Measurements from ENCODE around the gene KLC1.

The KLC1 gene

DNA sequence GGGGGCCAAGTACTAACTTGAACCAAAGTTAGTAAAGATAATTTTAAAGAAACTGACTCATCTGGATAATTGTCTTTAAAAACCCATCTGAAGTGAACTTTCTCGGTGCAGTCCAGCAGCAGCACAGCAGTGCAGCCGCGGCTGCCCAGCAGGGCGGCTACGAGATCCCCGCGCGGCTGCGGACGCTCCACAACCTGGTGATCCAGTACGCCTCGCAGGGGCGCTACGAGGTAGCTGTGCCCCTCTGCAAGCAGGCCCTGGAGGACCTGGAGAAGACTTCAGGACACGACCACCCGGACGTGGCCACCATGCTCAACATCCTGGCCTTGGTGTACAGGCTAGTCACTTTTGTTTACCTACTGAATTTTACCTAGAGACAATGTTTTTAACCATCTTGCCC is 33.6 kb downstream of the KLC1 start:
- H3K36me3 Mint-ChIP-seq = peaks cover 2% of the 10 kb centered on the region
- peaks cover 2% of the 10 kb centered on the region for H3K4me1 Mint-ChIP-seq (ENCODE audit: low read depth)
- no peaks in the 10 kb centered on the region for H3K27me3 Mint-ChIP-seq
- H3K27ac Mint-ChIP-seq = no peak overlapping the region
- H3K9me3 Mint-ChIP-seq (ENCODE audit: low read depth) = no peaks in the 10 kb centered on the region
- H3K4me3 Mint-ChIP-seq = no peak overlapping the region

DNA sequence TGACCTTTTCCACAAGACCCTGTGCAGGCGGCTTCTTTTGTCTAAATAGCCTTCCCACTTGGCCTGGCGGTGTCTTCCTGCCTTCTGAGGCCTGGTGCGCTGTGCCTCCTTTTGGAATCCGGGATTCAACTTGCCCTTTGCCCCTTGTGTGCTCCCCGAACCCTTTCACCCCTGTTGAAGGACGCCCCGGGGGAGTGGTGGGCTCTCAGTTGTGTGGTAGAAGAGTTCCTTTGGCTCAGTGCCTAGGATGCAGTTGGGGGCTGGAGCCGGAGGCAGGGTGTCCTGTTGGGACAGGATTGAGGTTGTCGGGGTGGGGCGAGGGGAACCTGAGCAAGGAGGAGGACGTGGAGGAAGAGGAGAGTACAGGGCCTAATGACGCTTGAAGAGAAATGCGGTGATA is 34.5 kb downstream of the KLC1 start:
- H3K27me3 Mint-ChIP-seq = no peaks in the 10 kb centered on the region
- H3K9me3 Mint-ChIP-seq (ENCODE audit: low read depth) = no peaks in the 10 kb centered on the region
- H3K4me1 Mint-ChIP-seq (ENCODE audit: low read depth) = peaks cover 2% of the 10 kb centered on the region
- peaks cover 2% of the 10 kb centered on the region for H3K36me3 Mint-ChIP-seq
- no peak overlapping the region for H3K4me3 Mint-ChIP-seq
- no peak overlapping the region for H3K27ac Mint-ChIP-seq

DNA sequence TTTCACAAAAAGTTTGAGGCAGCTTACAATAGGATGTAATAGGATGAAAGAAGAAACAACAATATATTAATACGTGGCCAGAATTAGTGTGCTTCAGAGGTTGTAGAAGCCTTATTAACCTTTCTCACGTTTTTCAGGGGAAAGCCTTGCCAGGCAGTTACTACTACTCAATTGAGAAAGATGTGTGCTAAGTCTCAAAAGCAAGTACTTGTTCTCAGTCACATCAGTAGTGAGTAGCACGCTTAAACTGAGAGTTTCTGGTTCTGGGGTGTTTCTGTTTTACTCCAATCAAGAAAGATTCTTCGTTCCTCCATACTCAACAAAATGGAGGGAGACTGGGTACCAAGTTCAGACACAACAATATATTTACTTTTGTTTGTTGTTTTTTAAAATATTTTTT is 38.7 kb downstream of the KLC1 start:
- peaks cover 5% of the 10 kb centered on the region for H3K36me3 Mint-ChIP-seq
- H3K4me3 Mint-ChIP-seq = no peak overlapping the region
- no peak overlapping the region for H3K27ac Mint-ChIP-seq

DNA sequence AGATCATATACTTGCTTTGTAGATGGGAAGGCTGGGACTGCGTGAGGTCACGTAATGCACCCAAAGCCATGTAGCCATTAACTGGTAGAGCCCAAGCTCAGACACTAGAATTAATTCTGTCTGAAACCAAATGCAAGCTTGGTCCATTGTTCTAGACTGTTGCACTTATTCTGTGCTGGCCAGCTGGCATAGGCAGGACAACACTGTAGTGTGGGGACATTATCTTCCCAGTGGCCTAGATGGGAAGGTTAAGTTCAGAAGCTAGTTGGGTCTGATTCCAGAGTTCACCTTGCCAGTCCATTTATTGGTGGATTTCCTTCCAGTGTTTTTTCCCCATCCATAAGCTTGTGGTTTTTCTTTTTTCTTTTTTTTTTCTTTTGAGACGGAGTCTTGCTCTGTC is 39.1 kb downstream of the KLC1 start:
- Mint-ChIP-seq H3K4me3 (no peak overlapping the region), H3K9me3 (ENCODE audit: low read depth) (no peaks in the 10 kb centered on the region), H3K4me1 (ENCODE audit: low read depth) (peaks cover 1% of the 10 kb centered on the region), H3K36me3 (peaks cover 5% of the 10 kb centered on the region), H3K27me3 (no peaks in the 10 kb centered on the region), H3K27ac (no peak overlapping the region)

More for the DNA sequence above, 38.7 kb downstream of the KLC1 start:
- no peaks in the 10 kb centered on the region for H3K27me3 Mint-ChIP-seq
- H3K4me1 Mint-ChIP-seq (ENCODE audit: low read depth) = peaks cover 1% of the 10 kb centered on the region
- no peaks in the 10 kb centered on the region for H3K9me3 Mint-ChIP-seq (ENCODE audit: low read depth)

DNA sequence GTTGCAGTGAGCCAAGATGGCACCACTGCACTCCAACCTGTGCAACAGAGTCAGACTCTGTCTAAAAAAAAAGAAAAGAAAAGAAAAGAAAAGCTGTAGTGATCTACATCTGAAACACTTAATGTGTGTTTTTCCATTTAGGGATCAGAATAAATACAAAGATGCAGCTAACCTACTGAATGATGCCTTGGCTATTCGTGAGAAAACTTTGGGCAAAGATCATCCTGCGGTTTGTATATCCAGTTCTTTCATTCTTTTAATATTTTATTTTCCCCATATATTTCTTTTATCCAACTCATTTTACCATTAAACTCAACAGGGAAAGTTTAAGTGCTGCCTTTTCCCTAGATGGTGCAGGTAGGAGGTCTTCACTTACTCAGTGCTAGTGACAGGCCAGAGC is 40.4 kb downstream of the KLC1 start:
- Mint-ChIP-seq H3K4me3 (no peak overlapping the region), H3K4me1 (ENCODE audit: low read depth) (no peaks in the 10 kb centered on the region), H3K36me3 (peaks cover 8% of the 10 kb centered on the region), H3K27ac (no peak overlapping the region), H3K27me3 (no peaks in the 10 kb centered on the region), H3K9me3 (ENCODE audit: low read depth) (no peaks in the 10 kb centered on the region)

DNA sequence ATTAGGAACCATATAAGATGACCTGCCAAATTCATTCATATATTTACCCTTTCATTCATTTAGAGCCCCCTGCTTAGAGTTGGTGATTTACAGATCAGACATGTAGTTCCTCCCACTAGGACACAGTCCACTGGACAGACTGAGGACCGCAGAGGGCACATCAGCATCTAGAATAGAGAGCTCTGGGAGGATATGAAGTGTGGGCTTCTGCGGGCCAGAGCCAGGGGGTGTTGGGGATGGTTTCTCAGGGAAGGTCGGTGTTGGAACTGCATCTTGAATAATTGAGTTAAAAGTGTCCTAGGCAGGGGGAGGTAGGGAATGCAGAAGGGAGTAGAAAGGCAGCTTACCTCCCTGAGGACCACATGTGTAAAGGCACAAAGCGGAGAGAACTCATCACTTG is 42.9 kb downstream of the KLC1 start:
- Mint-ChIP-seq H3K4me3 (no peak overlapping the region), H3K27ac (peak overlapping the region; percentile 22)

DNA sequence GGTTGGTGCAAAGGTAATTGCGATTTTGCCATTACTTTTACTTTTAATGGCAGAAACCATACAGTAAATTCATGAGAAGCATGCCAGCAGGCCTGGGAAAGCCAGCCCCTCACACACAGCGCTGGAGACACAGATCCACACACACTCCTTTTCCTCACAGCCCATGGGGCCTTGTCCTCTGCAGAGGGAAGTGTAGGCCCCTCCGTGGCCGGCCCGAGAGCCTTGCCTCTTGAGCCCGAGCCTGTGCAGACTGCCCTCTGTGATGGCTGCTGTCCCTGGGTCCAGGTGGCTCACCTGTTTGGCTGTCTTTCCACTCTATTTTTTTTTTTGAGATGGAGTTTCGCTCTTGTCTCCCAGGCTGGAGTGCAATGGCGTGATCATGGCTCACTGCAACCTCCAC is 46.9 kb downstream of the KLC1 start:
- H3K36me3 Mint-ChIP-seq = peaks cover 8% of the 10 kb centered on the region
- peaks cover 3% of the 10 kb centered on the region for H3K4me1 Mint-ChIP-seq (ENCODE audit: low read depth)
- H3K27me3 Mint-ChIP-seq = no peaks in the 10 kb centered on the region

More for the DNA sequence above, 42.9 kb downstream of the KLC1 start:
- H3K9me3 Mint-ChIP-seq (ENCODE audit: low read depth) = no peaks in the 10 kb centered on the region
- peaks cover 10% of the 10 kb centered on the region for H3K36me3 Mint-ChIP-seq
- no peaks in the 10 kb centered on the region for H3K4me1 Mint-ChIP-seq (ENCODE audit: low read depth)
- H3K27me3 Mint-ChIP-seq = no peaks in the 10 kb centered on the region

DNA sequence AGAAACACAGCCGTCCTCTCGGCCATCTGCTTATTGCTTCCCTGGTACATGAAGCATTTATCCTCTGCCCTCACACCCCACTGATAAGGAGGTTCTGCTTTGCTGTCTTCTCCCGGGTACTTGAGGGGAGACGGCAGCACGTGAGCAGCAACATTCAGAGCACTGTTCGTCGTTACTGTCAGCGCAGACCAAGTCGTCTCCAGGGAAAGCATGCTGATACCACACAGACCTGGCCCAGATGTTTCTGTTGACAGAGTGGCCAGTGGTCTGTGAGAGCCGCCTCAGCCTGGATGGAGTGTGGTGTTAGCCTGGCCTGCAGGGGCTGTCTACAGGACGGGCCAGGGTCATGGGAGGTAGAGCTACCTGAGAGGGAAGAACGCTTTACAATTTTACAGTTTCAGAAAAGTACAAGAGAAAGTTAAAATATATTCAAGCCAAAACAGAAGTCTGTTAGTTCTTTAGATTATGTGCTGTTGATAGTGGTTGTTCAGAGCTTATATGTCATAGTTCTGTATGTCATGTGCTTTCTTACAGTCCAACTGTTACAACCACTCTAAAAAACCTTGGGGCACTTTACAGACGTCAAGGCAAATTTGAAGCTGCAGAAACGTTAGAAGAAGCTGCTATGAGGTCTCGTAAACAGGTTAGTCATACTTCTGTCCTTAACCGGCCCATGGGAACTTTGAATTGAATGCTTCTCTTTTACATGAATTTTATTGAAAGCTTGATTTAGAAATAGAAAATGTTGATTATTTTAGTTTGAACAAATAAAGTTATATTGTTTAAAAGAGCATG is 48.1 kb downstream of the KLC1 start:
- no peaks in the 10 kb centered on the region for H3K27me3 Mint-ChIP-seq
- H3K9me3 Mint-ChIP-seq (ENCODE audit: low read depth) = no peaks in the 10 kb centered on the region
- H3K27ac Mint-ChIP-seq = no peak overlapping the region
- H3K4me1 Mint-ChIP-seq (ENCODE audit: low read depth) = peaks cover 3% of the 10 kb centered on the region
- H3K4me3 Mint-ChIP-seq = no peak overlapping the region
- H3K36me3 Mint-ChIP-seq = peaks cover 6% of the 10 kb centered on the region

More for the DNA sequence above, 46.9 kb downstream of the KLC1 start:
- Mint-ChIP-seq H3K4me3 (no peak overlapping the region), H3K9me3 (ENCODE audit: low read depth) (no peaks in the 10 kb centered on the region), H3K27ac (no peak overlapping the region)

DNA sequence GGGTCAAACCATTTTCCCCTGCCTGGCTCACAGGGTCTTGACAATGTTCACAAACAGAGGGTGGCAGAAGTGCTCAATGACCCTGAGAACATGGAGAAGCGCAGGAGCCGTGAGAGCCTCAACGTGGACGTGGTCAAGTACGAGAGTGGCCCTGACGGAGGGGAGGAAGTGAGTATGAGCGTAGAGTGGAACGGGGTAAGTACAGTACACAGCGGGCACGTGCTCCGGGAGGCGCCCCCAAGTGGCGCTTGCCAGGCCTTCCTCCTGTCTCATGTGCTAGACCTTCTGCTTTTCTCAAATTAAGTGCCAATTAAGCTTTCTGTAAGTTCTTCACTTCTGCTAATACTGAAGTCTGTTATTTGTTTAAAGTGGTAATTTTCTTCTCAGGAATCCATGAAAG is 50.3 kb downstream of the KLC1 start:
- Mint-ChIP-seq H3K4me3 (no peak overlapping the region), H3K27me3 (no peaks in the 10 kb centered on the region), H3K4me1 (ENCODE audit: low read depth) (peaks cover 3% of the 10 kb centered on the region), H3K9me3 (ENCODE audit: low read depth) (no peaks in the 10 kb centered on the region), H3K27ac (peak overlapping the region; percentile 82), H3K36me3 (peaks cover 2% of the 10 kb centered on the region)

DNA sequence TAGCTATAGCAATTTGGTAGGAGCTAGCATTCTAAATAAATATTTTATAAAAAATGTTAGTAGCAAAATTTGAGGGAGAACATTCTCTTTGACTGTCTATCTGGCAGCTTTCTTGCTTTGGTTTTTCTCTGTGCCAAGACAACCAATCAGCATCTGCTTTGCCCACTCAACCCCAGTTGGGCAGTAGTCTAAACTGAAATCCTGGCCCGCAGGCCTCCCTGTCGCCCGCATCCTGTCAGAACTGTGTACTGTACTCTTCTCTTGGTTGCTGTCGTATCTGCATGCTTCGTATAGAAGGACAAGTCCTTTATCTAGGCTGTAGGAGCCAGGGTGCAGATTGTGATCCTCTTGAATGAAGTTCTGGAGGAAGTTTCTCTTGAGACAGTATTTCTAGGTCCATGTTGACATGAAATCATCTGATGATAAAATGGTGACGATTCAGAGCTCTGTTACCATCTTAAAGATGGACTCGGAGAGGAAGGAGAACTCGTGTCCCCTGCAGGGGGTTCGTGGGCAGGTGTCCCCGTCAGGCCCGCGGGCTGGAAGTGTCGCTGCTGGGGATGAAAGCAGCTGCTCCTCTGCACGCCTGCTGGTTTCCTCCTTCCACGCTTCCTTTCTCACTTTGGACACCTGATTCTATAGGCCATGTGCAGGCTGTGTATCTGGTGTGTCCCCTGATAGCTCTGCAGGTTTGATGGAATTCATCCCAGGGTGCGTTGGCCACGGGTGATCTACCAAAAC is 51.6 kb downstream of the KLC1 start:
- H3K36me3 Mint-ChIP-seq = no peaks in the 10 kb centered on the region
- H3K4me3 Mint-ChIP-seq = no peak overlapping the region
- no peak overlapping the region for H3K27ac Mint-ChIP-seq

DNA sequence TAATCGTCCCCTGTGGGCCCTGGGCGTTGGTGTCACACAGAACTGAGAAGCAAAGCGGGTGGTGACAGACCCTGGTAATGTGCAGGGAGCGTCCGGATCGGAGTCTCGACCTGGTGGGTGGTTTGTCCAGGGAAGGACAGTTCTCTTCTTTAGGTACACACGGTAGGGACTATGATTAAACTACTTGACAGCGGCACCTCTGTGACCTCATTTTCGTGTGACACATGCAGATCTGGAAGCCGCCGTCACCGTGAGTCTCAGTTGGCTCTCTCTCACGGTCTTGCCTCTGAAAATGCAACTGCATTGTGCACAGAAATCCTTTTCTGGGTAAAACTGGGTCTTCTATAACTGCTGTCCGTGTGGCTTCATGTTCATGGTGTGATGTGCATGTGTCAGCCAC is 54.1 kb downstream of the KLC1 start:
- Mint-ChIP-seq H3K4me1 (ENCODE audit: low read depth) (peaks cover 3% of the 10 kb centered on the region), H3K9me3 (ENCODE audit: low read depth) (no peaks in the 10 kb centered on the region), H3K36me3 (no peaks in the 10 kb centered on the region), H3K4me3 (no peak overlapping the region), H3K27me3 (no peaks in the 10 kb centered on the region), H3K27ac (no peak overlapping the region)

More for the DNA sequence above, 51.6 kb downstream of the KLC1 start:
- Mint-ChIP-seq H3K4me1 (ENCODE audit: low read depth) (peaks cover 3% of the 10 kb centered on the region), H3K27me3 (no peaks in the 10 kb centered on the region), H3K9me3 (ENCODE audit: low read depth) (no peaks in the 10 kb centered on the region)

DNA sequence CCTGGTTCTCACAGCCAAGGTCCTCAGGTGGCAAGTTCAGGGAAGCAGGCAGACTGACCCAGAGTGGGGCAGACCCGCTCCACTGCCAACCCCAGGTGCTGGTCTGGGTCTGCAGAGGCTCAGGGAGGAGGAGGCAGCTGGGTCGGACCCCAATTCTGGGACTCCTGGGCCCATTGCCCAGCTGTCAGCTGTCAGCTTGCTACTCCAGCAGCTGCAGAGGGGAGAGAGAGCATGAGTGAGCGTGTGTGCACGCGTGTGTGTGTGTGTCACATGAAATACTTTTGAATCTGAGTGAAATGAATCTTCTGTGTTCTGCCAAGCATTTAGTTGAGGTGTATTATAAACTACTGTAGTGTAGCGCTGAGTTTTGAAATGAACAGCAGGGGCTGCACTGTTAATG is 55.5 kb downstream of the KLC1 start:
- H3K9me3 Mint-ChIP-seq (ENCODE audit: low read depth) = no peaks in the 10 kb centered on the region
- no peaks in the 10 kb centered on the region for H3K36me3 Mint-ChIP-seq
- H3K27ac Mint-ChIP-seq = no peak overlapping the region
- no peak overlapping the region for H3K4me3 Mint-ChIP-seq
- H3K4me1 Mint-ChIP-seq (ENCODE audit: low read depth) = no peaks in the 10 kb centered on the region
- H3K27me3 Mint-ChIP-seq = no peaks in the 10 kb centered on the region

DNA sequence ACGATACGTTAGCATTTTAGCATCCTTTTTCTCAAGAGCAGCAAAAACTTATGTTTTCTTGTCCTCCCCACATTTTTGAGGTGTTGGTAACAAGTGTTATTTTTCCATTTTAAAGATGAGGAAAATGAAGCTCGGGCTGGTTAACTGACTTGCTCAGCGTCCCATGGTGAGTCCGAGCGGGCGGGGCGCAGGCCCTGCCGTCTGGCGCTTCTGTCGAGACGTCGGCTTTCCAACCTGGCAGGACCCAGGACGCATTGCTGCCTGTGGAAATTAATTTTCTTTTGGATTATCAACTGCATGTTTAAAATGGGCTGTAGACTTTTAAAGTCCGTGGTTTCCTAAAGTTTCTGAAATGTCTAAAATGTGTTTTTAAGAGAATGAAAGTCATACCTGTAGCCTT is 55.9 kb downstream of the KLC1 start:
- Mint-ChIP-seq H3K9me3 (ENCODE audit: low read depth) (no peaks in the 10 kb centered on the region), H3K4me3 (no peak overlapping the region), H3K4me1 (ENCODE audit: low read depth) (no peaks in the 10 kb centered on the region), H3K27ac (no peak overlapping the region), H3K27me3 (no peaks in the 10 kb centered on the region), H3K36me3 (no peaks in the 10 kb centered on the region)

DNA sequence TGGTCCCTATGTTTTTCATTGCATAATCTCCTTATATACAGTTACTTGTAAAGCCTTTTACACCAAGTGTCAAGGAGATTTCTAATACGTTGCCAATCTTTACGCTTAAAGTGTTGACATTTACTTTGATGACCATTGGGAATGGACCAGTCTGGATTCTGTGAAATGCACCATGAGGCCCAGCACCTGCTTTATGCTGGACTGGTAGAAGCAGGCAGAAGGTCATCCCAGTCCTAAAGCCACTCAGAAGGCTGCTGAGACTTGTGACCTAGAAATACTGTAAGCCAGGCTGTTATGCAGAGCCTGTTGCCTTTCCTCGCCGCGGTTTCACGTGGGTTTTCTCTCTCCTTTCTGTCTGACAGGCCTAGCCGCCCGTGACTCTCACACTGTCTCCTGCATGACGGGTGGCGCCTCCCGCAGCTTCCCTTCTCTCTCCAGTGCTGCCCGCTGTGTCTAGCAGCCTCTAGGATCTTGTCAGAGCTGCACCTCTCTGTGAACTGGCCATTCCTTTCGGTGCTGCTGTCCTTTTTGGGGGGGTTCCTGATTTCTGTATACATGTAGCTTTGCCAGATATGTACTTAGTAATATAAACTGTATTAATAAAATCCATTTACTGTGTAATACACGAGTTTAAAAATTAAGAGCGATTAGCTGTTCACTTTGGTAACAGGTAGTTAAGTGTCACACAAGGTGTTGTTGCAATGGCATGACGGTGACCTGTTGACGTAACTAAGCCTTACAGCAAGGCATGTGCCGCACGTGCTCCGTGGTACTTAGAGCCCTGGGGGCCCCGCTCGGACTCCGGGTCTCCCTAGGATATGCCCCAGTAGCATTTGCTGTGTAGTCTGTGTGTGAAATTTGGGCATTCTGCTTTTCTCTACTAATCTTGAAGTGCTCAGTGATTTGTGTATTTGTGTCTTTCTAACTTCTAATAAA is 56.5 kb downstream of the KLC1 start:
- Mint-ChIP-seq H3K36me3 (no peaks in the 10 kb centered on the region), H3K4me3 (no peak overlapping the region)

More for the DNA sequence above, 56.5 kb downstream of the KLC1 start:
- no peak overlapping the region for H3K27ac Mint-ChIP-seq
- H3K4me1 Mint-ChIP-seq (ENCODE audit: low read depth) = no peaks in the 10 kb centered on the region
- no peaks in the 10 kb centered on the region for H3K27me3 Mint-ChIP-seq
- no peaks in the 10 kb centered on the region for H3K9me3 Mint-ChIP-seq (ENCODE audit: low read depth)

Measured in activated naive CD8-positive, alpha-beta T cell (primary cell).